Measurements from ENCODE around the gene NYAP2. TPM values are rescaled to one million over a fixed set of nuclear protein-coding genes. Genes with fewer than 3 reads are reported as not detected.

The NYAP2 gene
- total RNA-seq, 2 donors from 2014 or later = not detected

DNA sequence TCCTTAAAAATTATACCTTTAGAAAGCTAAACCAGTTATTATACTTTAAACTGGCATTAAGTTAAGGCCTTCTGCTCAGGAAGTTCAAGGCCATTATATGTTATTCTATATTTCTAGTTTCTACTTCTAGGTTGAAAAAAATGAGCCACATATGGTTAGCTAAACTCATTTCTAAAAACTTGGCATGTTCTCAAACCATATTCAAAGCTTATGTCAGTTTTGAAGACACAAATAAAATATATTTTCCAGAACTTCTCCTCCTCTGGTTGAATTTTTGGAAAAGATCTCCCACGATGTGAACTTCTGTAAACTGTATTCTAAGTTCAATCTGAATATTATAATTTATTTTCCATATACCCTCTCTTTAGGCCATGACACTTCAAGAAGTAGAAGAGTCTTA lies 103.5 kb downstream of the NYAP2 start:
- Mint-ChIP-seq H3K4me3 (no peak overlapping the region), H3K9me3 (no peaks in the 10 kb centered on the region), H3K27ac (no peak overlapping the region), H3K27me3 (ENCODE audit: insufficient read depth) (no peaks in the 10 kb centered on the region), H3K36me3 (ENCODE audit: low read depth) (no peaks in the 10 kb centered on the region), H3K4me1 (no peaks in the 10 kb centered on the region)
- TF ChIP-seq, protein P1, sequence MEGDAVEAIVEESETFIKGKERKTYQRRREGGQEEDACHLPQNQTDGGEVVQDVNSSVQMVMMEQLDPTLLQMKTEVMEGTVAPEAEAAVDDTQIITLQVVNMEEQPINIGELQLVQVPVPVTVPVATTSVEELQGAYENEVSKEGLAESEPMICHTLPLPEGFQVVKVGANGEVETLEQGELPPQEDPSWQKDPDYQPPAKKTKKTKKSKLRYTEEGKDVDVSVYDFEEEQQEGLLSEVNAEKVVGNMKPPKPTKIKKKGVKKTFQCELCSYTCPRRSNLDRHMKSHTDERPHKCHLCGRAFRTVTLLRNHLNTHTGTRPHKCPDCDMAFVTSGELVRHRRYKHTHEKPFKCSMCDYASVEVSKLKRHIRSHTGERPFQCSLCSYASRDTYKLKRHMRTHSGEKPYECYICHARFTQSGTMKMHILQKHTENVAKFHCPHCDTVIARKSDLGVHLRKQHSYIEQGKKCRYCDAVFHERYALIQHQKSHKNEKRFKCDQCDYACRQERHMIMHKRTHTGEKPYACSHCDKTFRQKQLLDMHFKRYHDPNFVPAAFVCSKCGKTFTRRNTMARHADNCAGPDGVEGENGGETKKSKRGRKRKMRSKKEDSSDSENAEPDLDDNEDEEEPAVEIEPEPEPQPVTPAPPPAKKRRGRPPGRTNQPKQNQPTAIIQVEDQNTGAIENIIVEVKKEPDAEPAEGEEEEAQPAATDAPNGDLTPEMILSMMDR (conservative IDR thresholded peaks at IDR 0.05) = no peak
- Histone ChIP-seq H3K9me3 (ENCODE audit: control insufficient read depth, low read length) (no peaks in the 10 kb centered on the region), H3K4me1 (ENCODE audit: control insufficient read depth, insufficient read depth, low read length) (peaks cover 5% of the 10 kb centered on the region), H3K27ac (ENCODE audit: low read depth, low read length) (no peak overlapping the region), H3K4me3 (ENCODE audit: low read length) (no peak overlapping the region), H3K27me3 (ENCODE audit: control insufficient read depth, insufficient read depth, low read length, poor library complexity, severe bottlenecking) (no peaks in the 10 kb centered on the region), H3K9ac (ENCODE audit: extremely low read depth, low read length, poor library complexity, severe bottlenecking) (no peak overlapping the region), H3K36me3 (ENCODE audit: control insufficient read depth, insufficient read depth, low read length) (no peaks in the 10 kb centered on the region)
- WGBS, 2 experiments (ENCODE audit: insufficient coverage in 1 of 2, insufficient read length in 1 of 2) = 67% methylated on average over 1 of the region's 1 CpG; no CpG with 5 or more reads in 1 of the 2 experiments
- DNase-seq = no peak

DNA sequence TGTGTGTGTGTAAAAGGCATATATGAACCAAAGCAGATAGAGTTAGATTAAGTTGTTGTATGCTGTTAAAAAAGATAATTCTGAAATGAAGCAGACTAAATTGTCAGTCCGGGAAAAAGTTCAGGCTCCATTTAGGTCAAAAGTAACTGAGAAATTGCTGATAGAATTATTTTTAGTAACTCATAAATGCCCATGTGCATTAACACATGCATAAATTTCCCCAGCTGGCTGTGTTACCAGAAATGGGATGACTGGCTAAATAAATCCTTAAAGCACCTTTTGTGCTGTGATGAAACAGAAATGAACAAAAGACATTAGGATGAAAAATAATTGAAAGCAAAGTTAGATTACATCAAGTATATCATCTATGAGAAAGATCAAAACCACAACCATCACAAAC lies 111.3 kb downstream of the NYAP2 start:
- no peak overlapping the region for H3K4me3 ChIP-seq (ENCODE audit: low read length)
- H3K4me1 ChIP-seq (ENCODE audit: control insufficient read depth, insufficient read depth, low read length) = peaks cover 9% of the 10 kb centered on the region
- Mint-ChIP-seq H3K9me3 (no peaks in the 10 kb centered on the region), H3K27me3 (ENCODE audit: insufficient read depth) (no peaks in the 10 kb centered on the region), H3K36me3 (ENCODE audit: low read depth) (no peaks in the 10 kb centered on the region), H3K4me3 (no peak overlapping the region), H3K27ac (no peak overlapping the region), H3K4me1 (peaks cover 4% of the 10 kb centered on the region)
- H3K9me3 ChIP-seq (ENCODE audit: control insufficient read depth, low read length) = no peaks in the 10 kb centered on the region
- H3K27ac ChIP-seq (ENCODE audit: low read depth, low read length) = no peak overlapping the region
- TF ChIP-seq, protein P1 (conservative IDR thresholded peaks at IDR 0.05) = no peak
- H3K27me3 ChIP-seq (ENCODE audit: control insufficient read depth, insufficient read depth, low read length, poor library complexity, severe bottlenecking) = no peaks in the 10 kb centered on the region
- no peak for DNase-seq
- H3K9ac ChIP-seq (ENCODE audit: extremely low read depth, low read length, poor library complexity, severe bottlenecking) = no peak overlapping the region
- 81 to 100% methylated on average over 1 of the region's 1 CpG for WGBS, 2 experiments (ENCODE audit: insufficient coverage in 1 of 2, insufficient read length in 1 of 2)
- H3K36me3 ChIP-seq (ENCODE audit: control insufficient read depth, insufficient read depth, low read length) = no peaks in the 10 kb centered on the region

DNA sequence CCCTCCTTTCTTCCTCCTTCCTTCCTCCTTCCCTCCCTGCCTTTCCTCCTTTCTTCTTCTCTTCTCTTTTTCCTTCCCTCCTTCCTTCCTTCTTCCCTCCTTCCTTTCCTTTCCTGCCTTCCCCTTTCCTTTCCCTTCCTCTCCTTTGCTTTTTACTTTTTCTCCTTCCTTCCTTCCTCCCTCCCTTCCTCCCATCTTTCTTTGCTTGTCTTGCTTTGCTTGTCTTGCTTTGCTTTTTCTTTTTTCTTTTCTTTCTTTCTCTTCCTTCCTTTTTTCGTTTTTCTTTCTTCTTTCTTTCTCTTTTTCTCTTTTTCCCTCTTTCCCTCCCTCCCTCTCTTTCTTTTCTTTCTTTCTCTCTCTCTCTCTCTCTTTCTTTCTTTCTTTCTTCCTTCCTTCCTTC lies 113.0 kb downstream of the NYAP2 start:
- Histone ChIP-seq H3K27ac (ENCODE audit: low read depth, low read length) (no peak overlapping the region), H3K27me3 (ENCODE audit: control insufficient read depth, insufficient read depth, low read length, poor library complexity, severe bottlenecking) (no peaks in the 10 kb centered on the region), H3K4me1 (ENCODE audit: control insufficient read depth, insufficient read depth, low read length) (peaks cover 9% of the 10 kb centered on the region), H3K36me3 (ENCODE audit: control insufficient read depth, insufficient read depth, low read length) (no peaks in the 10 kb centered on the region), H3K9me3 (ENCODE audit: control insufficient read depth, low read length) (no peaks in the 10 kb centered on the region), H3K4me3 (ENCODE audit: low read length) (no peak overlapping the region), H3K9ac (ENCODE audit: extremely low read depth, low read length, poor library complexity, severe bottlenecking) (no peak overlapping the region)
- H3K4me1 Mint-ChIP-seq = peaks cover 4% of the 10 kb centered on the region
- H3K36me3 Mint-ChIP-seq (ENCODE audit: low read depth) = no peaks in the 10 kb centered on the region
- no peak for DNase-seq
- WGBS, 2 experiments (ENCODE audit: insufficient coverage in 1 of 2, insufficient read length in 1 of 2) = 86 to 100% methylated on average over 1 of the region's 1 CpG
- no peaks in the 10 kb centered on the region for H3K27me3 Mint-ChIP-seq (ENCODE audit: insufficient read depth)
- TF ChIP-seq, protein P1 (conservative IDR thresholded peaks at IDR 0.05) = no peak
- H3K27ac Mint-ChIP-seq = no peak overlapping the region
- no peak overlapping the region for H3K4me3 Mint-ChIP-seq
- no peaks in the 10 kb centered on the region for H3K9me3 Mint-ChIP-seq

All from endodermal cell (in vitro differentiated cells).